Fibroblast of lung (primary cell): ENCODE data around the gene MICAL3. TPM values are rescaled to one million over a fixed set of nuclear protein-coding genes. Genes with fewer than 3 reads are reported as not detected.

Experiments
- DNase-seq, 2 donors: peaks; one replicate each; pipeline versions ENCODE4 v3.0.0 to v3.0.0-alpha.2; 2010; ENCODE audit warnings: low read depth in 2 of 2
- H2AFZ ChIP-seq: 2 replicates; pipeline ENCODE4 v1.5.1; 2012; ENCODE audit warnings: low read length, control low read depth, inconsistent platforms
- H3K27ac ChIP-seq: 2 replicates; pipeline ENCODE4 v1.5.1; 2011; ENCODE audit warnings: low read length, control low read depth; ENCODE audit not compliant: insufficient read depth
- H3K27me3 ChIP-seq: 2 replicates; pipeline ENCODE4 v1.5.1; 2011; ENCODE audit warnings: mild to moderate bottlenecking, low read length; ENCODE audit not compliant: control insufficient read depth, insufficient read depth
- H3K36me3 ChIP-seq: 2 replicates; pipeline ENCODE4 v1.5.1; 2011; ENCODE audit warnings: low read length; ENCODE audit not compliant: control insufficient read depth, insufficient read depth
- H3K4me1 ChIP-seq: 2 replicates; pipeline ENCODE4 v1.5.1; 2011; ENCODE audit warnings: low read length; ENCODE audit not compliant: control insufficient read depth, insufficient read depth; ENCODE audit errors: extremely low read depth
- H3K4me2 ChIP-seq: 2 replicates; pipeline ENCODE4 v1.5.1; 2011; ENCODE audit warnings: low read length, control low read depth; ENCODE audit not compliant: insufficient read depth; ENCODE audit errors: extremely low read depth
- H3K4me3 ChIP-seq, 4 experiments: fragments of 200-600 bp in 1 of 4; sonication (generic) in 1 of 4; replicated peaks in 1 of 4; 2 replicates each; pipeline ENCODE4 v1.5.1; 2011 to 2016; ENCODE audit warnings: low read length in 4 of 4, low read depth in 3 of 4, mild to moderate bottlenecking in 3 of 4, control low read depth in 2 of 4, inconsistent platforms in 1 of 4, mixed read lengths in 1 of 4; ENCODE audit not compliant: insufficient read depth in 1 of 4; ENCODE audit errors: control extremely low read depth in 1 of 4
- H3K79me2 ChIP-seq: 2 replicates; pipeline ENCODE4 v1.5.1; 2012; ENCODE audit warnings: mild to moderate bottlenecking, low read length, inconsistent platforms; ENCODE audit not compliant: control insufficient read depth, insufficient read depth
- H3K9ac ChIP-seq: 2 replicates; pipeline ENCODE4 v1.5.1; 2011; ENCODE audit warnings: mild to moderate bottlenecking, low read length, control low read depth; ENCODE audit not compliant: insufficient read depth
- H3K9me3 ChIP-seq: 2 replicates; pipeline ENCODE4 v1.5.1; 2012; ENCODE audit warnings: low read depth, low read length; ENCODE audit not compliant: control insufficient read depth, insufficient read depth
- H4K20me1 ChIP-seq: 2 replicates; pipeline ENCODE4 v1.5.1; 2011; ENCODE audit warnings: low read length; ENCODE audit not compliant: control insufficient read depth, insufficient read depth; ENCODE audit errors: extremely low read depth
- CTCF ChIP-seq, 2 donors: IDR thresholded peaks in 1 of 2; conservative IDR thresholded peaks in 1 of 2; 1 replicate in 1 of 2; 2 replicates in 1 of 2; pipeline ENCODE4 v1.5.1; 2011 to 2012; ENCODE audit warnings: low read length in 2 of 2, control low read depth in 1 of 2, inconsistent platforms in 1 of 2, low read depth in 1 of 2, mild to moderate bottlenecking in 1 of 2
- EZH2 ChIP-seq: IDR thresholded peaks from 2 replicates; pipeline ENCODE4 v1.5.1; 2012; ENCODE audit warnings: low read length, control low read depth, mild to moderate bottlenecking; ENCODE audit errors: missing control alignments
- polyA plus RNA-seq, 2 donors: library from polyadenylated mRNA; depleted of rRNA in 1 of 2; stranded (reverse) in 1 of 2; unstranded in 1 of 2; fragments of >200 nt; gene quantifications; 2 replicates each; pipeline ENCODE4 v1.2.1, GENCODE V29; 2011 to 2012; ENCODE audit warnings: missing spikeins in 1 of 2
- total RNA-seq: library from RNA; depleted of rRNA; stranded (reverse); fragments of >200 nt; gene quantifications from 2 replicates; pipeline ENCODE4 v1.2.1, GENCODE V29; 2014

MICAL3 gene
- total and polyA plus RNA-seq, 2 donors (not counting 1 experiment from before 2014, with no cell fraction given), result 10.8 to 22.6 TPM

- no peaks in the 10 kb centered on the region for H4K20me1 ChIP-seq
Observed at GRCh38 chr22:17925431-17925841, 98.9 kb downstream of the MICAL3 start.

GRCh38 chr22:17924735-17925364, 99.5 kb downstream of the MICAL3 start:
- no peak for DNase-seq
- Histone ChIP-seq H3K27me3 (no peaks in the 10 kb centered on the region), H4K20me1 (no peaks in the 10 kb centered on the region), H3K9ac (no peak overlapping the region), H3K36me3 (no peaks in the 10 kb centered on the region), H3K9me3 (no peaks in the 10 kb centered on the region), H3K27ac (no peak overlapping the region), H3K4me2 (no peak overlapping the region), H3K4me3 (no peak overlapping the region), H3K4me1 (peaks cover 35% of the 10 kb centered on the region), H3K79me2 (peaks cover 19% of the 10 kb centered on the region), H2AFZ (no peak overlapping the region)
- TF ChIP-seq EZH2 (no peak), CTCF (conservative IDR thresholded peaks at IDR 0.05 in 1 of 2, IDR thresholded peaks at IDR 0.05 in 1 of 2; ENCODE audit: low read depth in 1 of 2, low read length in 2 of 2) (no peak)

More at GRCh38 chr22:17925431-17925841, 98.9 kb downstream of the MICAL3 start:
- no peak overlapping the region for H3K27ac ChIP-seq
- TF ChIP-seq CTCF (conservative IDR thresholded peaks at IDR 0.05 in 1 of 2, IDR thresholded peaks at IDR 0.05 in 1 of 2; ENCODE audit: low read depth in 1 of 2, low read length in 2 of 2) (no peak), EZH2 (no peak)
- no peak overlapping the region for H2AFZ ChIP-seq
- no peak for DNase-seq
- H3K9ac ChIP-seq, result no peak overlapping the region
- no peaks in the 10 kb centered on the region for H3K27me3 ChIP-seq
- peaks cover 20% of the 10 kb centered on the region for H3K79me2 ChIP-seq
- H3K4me3 ChIP-seq, result no peak overlapping the region
- no peaks in the 10 kb centered on the region for H3K9me3 ChIP-seq
- H3K4me2 ChIP-seq, result no peak overlapping the region
- no peaks in the 10 kb centered on the region for H3K36me3 ChIP-seq
- H3K4me1 ChIP-seq, result peaks cover 29% of the 10 kb centered on the region

- DNase-seq, result no peak
- Histone ChIP-seq H3K9me3 (no peaks in the 10 kb centered on the region), H3K9ac (no peak overlapping the region), H2AFZ (no peak overlapping the region), H3K27me3 (no peaks in the 10 kb centered on the region), H3K79me2 (peaks cover 20% of the 10 kb centered on the region), H4K20me1 (no peaks in the 10 kb centered on the region), H3K27ac (no peak overlapping the region), H3K4me2 (no peak overlapping the region), H3K4me3 (no peak overlapping the region), H3K4me1 (peaks cover 36% of the 10 kb centered on the region), H3K36me3 (no peaks in the 10 kb centered on the region)
- no peak for TF ChIP-seq EZH2
- TF ChIP-seq CTCF (conservative IDR thresholded peaks at IDR 0.05 in 1 of 2, IDR thresholded peaks at IDR 0.05 in 1 of 2; ENCODE audit: low read depth in 1 of 2, low read length in 2 of 2), result no peak
Observed at GRCh38 chr22:17924076-17924475, 100.3 kb downstream of the MICAL3 start.
